ENCODE measurements around the gene ZNF618. TPM values are rescaled to one million over a fixed set of nuclear protein-coding genes. Genes with fewer than 3 reads are reported as not detected.
A peak's percentile ranks its signal among the peaks of the same experiment; 100 is the strongest.

Gene ZNF618
- total RNA-seq, 1 donor from 2014 or later, result 10.2 TPM

DNA sequence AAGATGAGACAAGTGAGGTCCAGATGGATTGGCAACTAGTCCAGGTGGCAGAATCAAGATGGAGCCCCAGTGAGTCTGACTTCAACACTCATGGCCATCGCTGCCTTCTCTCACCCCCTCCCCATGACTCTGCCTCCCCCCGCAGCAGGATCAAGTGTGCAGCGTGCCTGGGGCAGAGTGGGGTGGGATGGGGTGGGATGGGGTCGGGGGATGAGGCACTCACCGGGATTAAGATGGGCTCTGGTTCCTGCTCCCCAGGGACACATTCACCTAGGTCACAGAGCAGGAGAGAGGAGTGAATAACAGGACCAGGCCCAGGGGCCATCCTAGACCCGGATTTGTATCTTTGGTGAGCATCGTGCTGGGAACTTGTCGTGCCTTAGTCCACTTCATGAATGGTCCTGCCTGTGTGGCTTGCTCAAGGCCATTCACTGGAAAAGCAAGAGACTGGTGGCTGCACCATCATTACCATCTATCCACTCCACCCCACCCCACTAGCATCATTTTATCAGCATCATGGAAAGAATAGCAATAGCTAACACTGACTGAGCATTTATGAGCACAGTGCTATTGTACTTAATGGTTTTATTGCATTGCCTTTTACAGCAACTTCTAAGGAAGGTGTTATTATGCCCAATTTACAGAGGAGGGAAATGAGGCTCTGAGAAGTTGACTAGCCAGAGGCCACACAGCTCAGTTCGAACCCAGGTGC, 193.5 kb downstream of the ZNF618 start:
- H3K36me3 ChIP-seq, result no peaks in the 10 kb centered on the region
- H3K27ac ChIP-seq, result no peak overlapping the region
- intact Hi-C loops (cut with DNase I), result no loop called here
- TF ChIP-seq, protein P1, sequence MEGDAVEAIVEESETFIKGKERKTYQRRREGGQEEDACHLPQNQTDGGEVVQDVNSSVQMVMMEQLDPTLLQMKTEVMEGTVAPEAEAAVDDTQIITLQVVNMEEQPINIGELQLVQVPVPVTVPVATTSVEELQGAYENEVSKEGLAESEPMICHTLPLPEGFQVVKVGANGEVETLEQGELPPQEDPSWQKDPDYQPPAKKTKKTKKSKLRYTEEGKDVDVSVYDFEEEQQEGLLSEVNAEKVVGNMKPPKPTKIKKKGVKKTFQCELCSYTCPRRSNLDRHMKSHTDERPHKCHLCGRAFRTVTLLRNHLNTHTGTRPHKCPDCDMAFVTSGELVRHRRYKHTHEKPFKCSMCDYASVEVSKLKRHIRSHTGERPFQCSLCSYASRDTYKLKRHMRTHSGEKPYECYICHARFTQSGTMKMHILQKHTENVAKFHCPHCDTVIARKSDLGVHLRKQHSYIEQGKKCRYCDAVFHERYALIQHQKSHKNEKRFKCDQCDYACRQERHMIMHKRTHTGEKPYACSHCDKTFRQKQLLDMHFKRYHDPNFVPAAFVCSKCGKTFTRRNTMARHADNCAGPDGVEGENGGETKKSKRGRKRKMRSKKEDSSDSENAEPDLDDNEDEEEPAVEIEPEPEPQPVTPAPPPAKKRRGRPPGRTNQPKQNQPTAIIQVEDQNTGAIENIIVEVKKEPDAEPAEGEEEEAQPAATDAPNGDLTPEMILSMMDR (IDR thresholded peaks at IDR 0.05), result no peak
- ATAC-seq, result no peak
- H3K9me3 ChIP-seq, result no peaks in the 10 kb centered on the region
- H3K4me1 ChIP-seq, result peaks cover 12% of the 10 kb centered on the region
- DNase-seq, result no peak
- H3K4me3 ChIP-seq, result no peak overlapping the region
- no peaks in the 10 kb centered on the region for H3K27me3 ChIP-seq (ENCODE audit: low read depth)

DNA sequence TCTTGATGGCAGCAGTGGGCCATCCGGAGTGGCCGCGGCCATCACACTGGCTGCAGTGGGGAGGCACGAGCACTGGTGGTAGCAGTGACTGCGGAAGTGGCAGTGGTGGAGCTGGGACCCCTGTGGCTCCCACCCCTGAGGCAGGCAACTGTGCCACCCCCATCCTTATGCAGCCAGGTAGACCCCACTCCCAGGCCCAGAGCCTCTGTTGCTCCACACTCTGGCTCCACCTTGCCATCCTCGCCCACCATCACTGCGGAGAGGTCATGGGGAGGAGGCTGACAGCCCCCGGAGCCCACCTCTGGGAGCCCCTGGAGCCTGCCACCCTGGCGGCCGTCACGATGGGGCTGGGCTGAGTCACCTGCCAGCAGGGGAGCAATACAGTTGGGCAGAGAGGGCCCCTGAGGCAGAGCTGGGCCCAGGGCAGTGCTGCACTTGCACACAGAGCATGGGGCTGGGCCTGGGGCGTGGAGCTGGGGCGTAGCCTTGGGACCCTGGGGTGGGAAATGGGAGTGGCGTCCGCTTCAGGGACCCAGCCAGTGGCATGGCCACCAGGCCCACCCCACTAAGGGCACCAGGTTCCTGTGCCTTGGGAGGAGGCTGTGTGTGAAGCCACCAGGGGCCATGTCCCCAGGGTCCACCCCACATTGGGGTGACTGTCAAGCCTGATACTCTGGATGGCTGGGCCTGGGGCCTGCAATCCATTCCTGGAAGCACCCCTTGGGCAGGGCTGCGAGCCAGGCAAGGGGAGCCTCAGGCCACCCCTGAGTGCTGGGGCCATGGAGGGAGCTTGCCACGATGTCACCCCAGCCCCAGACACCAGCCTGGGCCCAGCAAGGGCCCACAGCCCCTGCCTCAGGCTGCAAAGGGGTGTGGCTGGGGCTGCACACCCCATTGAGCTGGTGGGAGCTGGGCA, 194.3 kb downstream of the ZNF618 start:
- ATAC-seq (peak in 1 of 2 donors; percentile 14), DNase-seq (no peak)
- intact Hi-C loops (cut with DNase I), result no loop called here
- H3K4me3 ChIP-seq, result no peak overlapping the region
- no peaks in the 10 kb centered on the region for H3K27me3 ChIP-seq (ENCODE audit: low read depth)
- TF ChIP-seq, protein P1 (IDR thresholded peaks at IDR 0.05), result no peak
- H3K4me1 ChIP-seq, result peaks cover 12% of the 10 kb centered on the region
- no peaks in the 10 kb centered on the region for H3K9me3 ChIP-seq
- no peak overlapping the region for H3K27ac ChIP-seq
- no peaks in the 10 kb centered on the region for H3K36me3 ChIP-seq

DNA sequence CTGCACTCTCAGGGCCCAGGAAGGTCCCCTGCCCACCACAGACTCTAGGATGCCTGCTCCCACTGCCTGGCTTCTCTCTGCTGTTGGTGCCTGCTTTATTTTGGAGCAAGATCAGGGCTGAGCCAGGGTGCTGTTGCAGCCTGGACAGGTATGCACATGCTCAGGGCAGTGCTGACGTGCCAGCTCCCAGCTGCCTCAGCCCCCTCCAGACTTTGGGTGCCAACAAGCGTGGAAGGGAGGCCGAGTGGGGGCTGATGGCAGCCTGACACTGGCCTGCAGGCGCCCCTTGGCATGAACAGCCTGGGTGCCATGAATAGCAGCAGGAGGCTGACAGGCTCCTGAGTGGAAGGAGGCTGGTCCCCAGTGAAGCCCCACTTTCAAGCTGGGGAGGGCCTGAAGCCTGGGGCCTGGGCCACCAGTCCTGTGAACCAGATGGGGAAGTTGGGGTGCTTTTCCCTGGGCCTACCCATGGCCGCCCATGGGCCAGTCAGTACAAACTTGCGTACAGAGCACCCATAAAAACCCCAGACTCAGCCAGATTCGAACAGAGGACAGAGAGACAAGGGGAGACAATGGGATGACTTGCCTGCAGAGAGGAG, 195.2 kb downstream of the ZNF618 start:
- TF ChIP-seq, protein P1 (IDR thresholded peaks at IDR 0.05), result no peak
- Histone ChIP-seq H3K4me3 (no peak overlapping the region), H3K4me1 (peaks cover 12% of the 10 kb centered on the region), H3K27ac (no peak overlapping the region), H3K27me3 (ENCODE audit: low read depth) (no peaks in the 10 kb centered on the region), H3K9me3 (no peaks in the 10 kb centered on the region), H3K36me3 (no peaks in the 10 kb centered on the region)
- ATAC-seq (peak in 1 of 2 donors; percentile 5), DNase-seq (no peak)
- intact Hi-C loops (cut with DNase I), result no loop called here

DNA sequence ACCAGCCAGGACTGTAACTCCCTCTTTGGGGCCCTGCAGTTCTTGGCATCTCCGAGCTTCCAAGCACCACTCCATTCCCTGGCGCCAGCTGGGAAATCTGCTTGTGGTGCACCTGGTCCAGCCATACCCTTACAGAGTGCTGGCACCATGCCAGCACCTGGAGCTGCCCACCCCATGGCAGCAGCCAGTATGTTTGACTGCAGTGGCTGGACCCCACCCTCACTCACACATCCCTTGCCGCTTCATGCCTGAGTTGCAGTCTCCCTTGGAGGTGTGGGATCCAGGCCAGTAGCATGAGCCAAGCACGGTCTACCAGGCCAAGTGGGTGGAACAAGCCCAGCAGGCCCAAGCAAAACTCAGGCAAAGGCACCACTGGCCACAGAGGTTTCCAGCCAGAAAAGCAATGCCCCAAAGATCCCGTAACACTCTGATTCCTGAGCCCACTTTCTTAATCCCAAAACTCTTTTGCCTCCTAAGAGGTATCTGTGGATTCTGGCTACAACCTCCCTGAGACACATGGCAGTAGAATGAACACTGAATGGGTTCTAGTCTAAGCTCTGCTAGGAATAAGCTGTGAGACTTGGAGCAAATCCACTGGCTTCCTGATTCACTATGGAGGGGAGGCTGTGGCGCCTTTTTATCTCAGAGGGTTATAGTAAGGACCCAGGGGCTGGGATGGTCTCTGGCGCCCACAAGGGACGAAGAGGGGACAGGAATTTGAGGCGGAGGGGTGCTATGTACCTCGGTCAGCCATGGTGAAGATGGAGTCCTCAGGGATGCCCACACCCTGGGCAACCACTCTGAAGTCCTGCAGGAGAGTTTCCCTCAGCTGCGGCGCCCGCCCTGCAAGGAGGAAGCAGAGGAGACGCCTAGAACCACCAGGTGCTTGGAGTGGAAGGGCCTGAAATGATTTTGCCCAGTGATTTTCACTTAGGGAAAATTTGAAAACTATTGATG, 196.4 kb downstream of the ZNF618 start:
- H3K36me3 ChIP-seq, result no peaks in the 10 kb centered on the region
- no peaks in the 10 kb centered on the region for H3K9me3 ChIP-seq
- peaks cover 12% of the 10 kb centered on the region for H3K4me1 ChIP-seq
- intact Hi-C loops (cut with DNase I), result no loop called here
- H3K27ac ChIP-seq, result no peak overlapping the region
- no peaks in the 10 kb centered on the region for H3K27me3 ChIP-seq (ENCODE audit: low read depth)
- DNase-seq (no peak), ATAC-seq (peak; percentile 60 to 69)
- TF ChIP-seq, protein P1 (IDR thresholded peaks at IDR 0.05), result no peak
- no peak overlapping the region for H3K4me3 ChIP-seq

DNA sequence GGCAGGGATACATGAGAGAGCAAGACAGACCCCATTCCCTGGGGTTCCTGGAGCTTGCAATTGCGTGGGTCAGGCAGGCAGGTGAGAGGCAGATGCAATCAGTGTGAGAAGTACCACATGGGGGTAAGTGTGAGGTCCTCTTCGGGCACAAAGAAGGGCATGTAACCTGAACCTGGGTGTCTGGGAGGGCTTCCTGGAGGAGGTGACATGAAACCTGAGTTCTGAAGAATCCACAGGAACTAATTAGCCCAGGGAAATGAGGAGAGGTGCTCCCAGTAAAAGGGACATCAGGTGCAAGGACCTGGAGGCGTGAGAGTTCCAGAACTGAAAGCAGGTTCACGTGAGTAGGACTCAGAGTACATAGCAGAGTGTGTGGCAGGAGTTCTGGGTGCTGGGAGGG, 199.5 kb downstream of the ZNF618 start:
- DNase-seq (no peak), ATAC-seq (no peak)
- Histone ChIP-seq H3K4me3 (no peak overlapping the region), H3K4me1 (peaks cover 28% of the 10 kb centered on the region), H3K27ac (no peak overlapping the region), H3K27me3 (ENCODE audit: low read depth) (no peaks in the 10 kb centered on the region), H3K36me3 (no peaks in the 10 kb centered on the region), H3K9me3 (no peaks in the 10 kb centered on the region)
- TF ChIP-seq, protein P1 (IDR thresholded peaks at IDR 0.05), result no peak
- intact Hi-C loops (cut with DNase I), result no loop called here

All from lower lobe of right lung (tissue), 2 donors.